Hepatocyte (in vitro differentiated cells): ENCODE measurements around the gene LRRK1. TPM values are rescaled to one million over a fixed set of nuclear protein-coding genes. Genes with fewer than 3 reads are reported as not detected.

Experiments used
- DNase-seq: peaks from one replicate; pipeline ENCODE4 v3.0.0-alpha.2; 2016; ENCODE audit warnings: low spot score
- H2AFZ ChIP-seq: fragments of 200-600 bp; sonication (generic); 2 replicates; pipeline ENCODE4 v1.6.0; 2016; ENCODE audit warnings: antibody characterized with exemption, mild to moderate bottlenecking
- H3K27ac ChIP-seq: fragments of 200-600 bp; sonication (generic); 2 replicates; pipeline ENCODE4 v1.5.1; 2016; ENCODE audit warnings: mild to moderate bottlenecking
- H3K27me3 ChIP-seq: fragments of 200-600 bp; sonication (generic); 2 replicates; pipeline ENCODE4 v1.6.1; 2016
- H3K36me3 ChIP-seq: fragments of 200-600 bp; sonication (generic); replicated peaks from 2 replicates; pipeline ENCODE4 v1.5.1; 2016; ENCODE audit warnings: low read depth; ENCODE audit not compliant: insufficient read depth
- H3K4me1 ChIP-seq: fragments of 200-600 bp; sonication (generic); 2 replicates; pipeline ENCODE4 v1.5.1; 2016; ENCODE audit warnings: mild to moderate bottlenecking, moderate library complexity; ENCODE audit not compliant: insufficient read depth
- H3K4me2 ChIP-seq: fragments of 200-600 bp; sonication (generic); 2 replicates; pipeline ENCODE4 v1.6.0; 2016
- H3K4me3 ChIP-seq: fragments of 200-600 bp; sonication (generic); 2 replicates; pipeline ENCODE4 v1.5.1; 2016; ENCODE audit warnings: mild to moderate bottlenecking
- H3K79me2 ChIP-seq: fragments of 200-600 bp; sonication (generic); 2 replicates; pipeline ENCODE4 v1.6.0; 2017; ENCODE audit warnings: mild to moderate bottlenecking
- H3K9me2 ChIP-seq: fragments of 200-600 bp; sonication (generic); replicated peaks from 2 replicates; pipeline ENCODE4 v1.6.0; 2017; ENCODE audit warnings: mild to moderate bottlenecking; ENCODE audit not compliant: insufficient read depth
- H3K9me3 ChIP-seq: fragments of 200-600 bp; sonication (generic); 2 replicates; pipeline ENCODE4 v1.5.1; 2016; ENCODE audit warnings: low read depth, mild to moderate bottlenecking
- H4K20me1 ChIP-seq: fragments of 200-600 bp; sonication (generic); 2 replicates; pipeline ENCODE4 v1.6.0; 2016; ENCODE audit warnings: mild to moderate bottlenecking; ENCODE audit not compliant: insufficient read depth, poor library complexity, severe bottlenecking
- EZH2 ChIP-seq: fragments of 200-600 bp; sonication (generic); IDR thresholded peaks from 2 replicates; pipeline ENCODE4 v1.6.1; 2016; ENCODE audit warnings: antibody characterized with exemption, mild to moderate bottlenecking, borderline replicate concordance
- EZH2phosphoT487 ChIP-seq: fragments of 200-600 bp; sonication (generic); IDR thresholded peaks from one replicate; pipeline ENCODE4 v1.6.1; 2018; ENCODE audit warnings: antibody characterized with exemption, mild to moderate bottlenecking, low read depth, moderate library complexity; ENCODE audit not compliant: unreplicated experiment, severe bottlenecking
- whole genome bisulfite sequencing: methylation state at CpG from one replicate; pipeline ENCODE4 v1.1.6; 2016; ENCODE audit warnings: low lambda C conversion rate; ENCODE audit errors: missing lambda C conversion rate; 5-methylcytosine and 5-hydroxymethylcytosine counted together
- polyA plus RNA-seq: library from polyadenylated mRNA; unstranded; fragments of >200 nt; fragmentation: Nextera tagmentation; extraction: Ambion mirVana; gene quantifications from 2 replicates; pipeline ENCODE4 v1.2.1, GENCODE V29; 2016
- total RNA-seq: library from RNA; depleted of rRNA; stranded (reverse); fragments of >200 nt; gene quantifications from 2 replicates; pipeline ENCODE4 v1.2.3, GENCODE V29; 2014
- TF ChIP-seq, protein P1 (sequence below): fragments of 200-600 bp; sonication (generic); IDR thresholded peaks from 2 replicates; pipeline ENCODE4 v1.5.1; 2016; ENCODE audit warnings: antibody characterized with exemption, mild to moderate bottlenecking; ENCODE audit not compliant: poor library complexity

The LRRK1 gene
- total and polyA plus RNA-seq, 2 experiments from 2014 or later: 2.1 TPM

DNA sequence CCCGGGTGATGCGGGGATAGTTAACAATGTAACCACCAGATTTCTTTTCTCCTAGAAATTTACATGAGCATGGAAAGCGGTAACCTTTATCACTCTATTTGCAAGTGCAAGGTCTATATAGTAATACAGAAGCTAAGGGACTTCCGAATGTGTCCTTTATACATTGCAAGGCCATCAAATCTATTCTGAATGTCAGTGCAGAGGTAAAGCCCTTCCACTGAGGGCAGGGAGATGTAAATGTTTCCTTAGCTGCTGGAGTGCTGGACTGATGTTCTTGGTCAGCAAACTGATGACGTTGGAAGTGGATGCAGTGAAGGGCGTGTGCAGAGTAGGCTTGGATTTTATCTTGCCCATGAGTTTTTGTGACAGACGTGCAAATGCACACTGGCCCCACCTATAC lies 33.3 kb upstream of the LRRK1 start:
- H3K27ac ChIP-seq: no peak overlapping the region
- peaks cover 47% of the 10 kb centered on the region for H3K27me3 ChIP-seq
- WGBS: 83% methylated on average over 7 of the region's 7 CpGs
- H3K9me3 ChIP-seq: no peaks in the 10 kb centered on the region
- H3K4me3 ChIP-seq: no peak overlapping the region
- H3K36me3 ChIP-seq: no peaks in the 10 kb centered on the region
- H3K4me1 ChIP-seq: peaks cover 12% of the 10 kb centered on the region
- H3K79me2 ChIP-seq: no peaks in the 10 kb centered on the region
- no peak overlapping the region for H2AFZ ChIP-seq
- TF ChIP-seq EZH2: no peak
- TF ChIP-seq EZH2phosphoT487: no peak
- TF ChIP-seq, protein P1, sequence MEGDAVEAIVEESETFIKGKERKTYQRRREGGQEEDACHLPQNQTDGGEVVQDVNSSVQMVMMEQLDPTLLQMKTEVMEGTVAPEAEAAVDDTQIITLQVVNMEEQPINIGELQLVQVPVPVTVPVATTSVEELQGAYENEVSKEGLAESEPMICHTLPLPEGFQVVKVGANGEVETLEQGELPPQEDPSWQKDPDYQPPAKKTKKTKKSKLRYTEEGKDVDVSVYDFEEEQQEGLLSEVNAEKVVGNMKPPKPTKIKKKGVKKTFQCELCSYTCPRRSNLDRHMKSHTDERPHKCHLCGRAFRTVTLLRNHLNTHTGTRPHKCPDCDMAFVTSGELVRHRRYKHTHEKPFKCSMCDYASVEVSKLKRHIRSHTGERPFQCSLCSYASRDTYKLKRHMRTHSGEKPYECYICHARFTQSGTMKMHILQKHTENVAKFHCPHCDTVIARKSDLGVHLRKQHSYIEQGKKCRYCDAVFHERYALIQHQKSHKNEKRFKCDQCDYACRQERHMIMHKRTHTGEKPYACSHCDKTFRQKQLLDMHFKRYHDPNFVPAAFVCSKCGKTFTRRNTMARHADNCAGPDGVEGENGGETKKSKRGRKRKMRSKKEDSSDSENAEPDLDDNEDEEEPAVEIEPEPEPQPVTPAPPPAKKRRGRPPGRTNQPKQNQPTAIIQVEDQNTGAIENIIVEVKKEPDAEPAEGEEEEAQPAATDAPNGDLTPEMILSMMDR: no peak
- DNase-seq: no peak
- no peak overlapping the region for H3K4me2 ChIP-seq
- no peaks in the 10 kb centered on the region for H3K9me2 ChIP-seq
- no peaks in the 10 kb centered on the region for H4K20me1 ChIP-seq

DNA sequence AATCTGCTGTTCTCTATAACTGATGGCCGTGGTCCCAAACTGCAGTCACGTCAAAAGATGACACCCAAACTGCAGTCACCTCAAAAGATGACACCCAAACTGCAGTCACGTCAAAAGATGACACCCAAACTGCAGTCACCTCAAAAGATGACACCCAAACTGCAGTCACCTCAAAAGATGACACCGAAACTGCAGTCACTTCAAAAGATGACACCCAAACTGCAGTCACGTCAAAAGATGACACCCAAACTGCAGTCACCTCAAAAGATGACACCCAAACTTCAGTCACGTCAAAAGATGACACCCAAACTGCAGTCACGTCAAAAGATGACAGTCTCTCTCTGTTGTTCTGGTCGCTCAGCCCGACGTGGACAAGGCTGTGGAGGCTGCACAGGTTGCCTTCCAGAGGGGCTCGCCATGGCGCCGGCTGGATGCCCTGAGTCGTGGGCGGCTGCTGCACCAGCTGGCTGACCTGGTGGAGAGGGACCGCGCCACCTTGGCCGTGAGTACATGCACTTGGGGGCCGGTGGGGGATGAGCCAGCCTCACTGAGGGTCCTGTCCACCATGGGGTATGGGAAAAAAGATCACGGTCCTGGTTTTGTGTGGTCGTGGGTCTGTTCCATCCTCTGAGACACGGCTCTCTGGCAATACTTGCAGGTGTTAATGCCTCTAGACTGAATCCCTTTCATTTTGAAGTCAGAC lies 31.8 kb upstream of the LRRK1 start:
- H3K36me3 ChIP-seq: no peaks in the 10 kb centered on the region
- no peaks in the 10 kb centered on the region for H3K9me3 ChIP-seq
- no peaks in the 10 kb centered on the region for H3K79me2 ChIP-seq
- no peak overlapping the region for H2AFZ ChIP-seq
- no peaks in the 10 kb centered on the region for H3K9me2 ChIP-seq
- H3K4me2 ChIP-seq: no peak overlapping the region
- no peaks in the 10 kb centered on the region for H4K20me1 ChIP-seq
- no peak for DNase-seq
- no peak overlapping the region for H3K27ac ChIP-seq
- WGBS: 93% methylated on average over 22 of the region's 22 CpGs
- H3K27me3 ChIP-seq: peaks cover 32% of the 10 kb centered on the region
- TF ChIP-seq EZH2 (no peak), EZH2phosphoT487 (no peak)
- TF ChIP-seq, protein P1: no peak
- H3K4me1 ChIP-seq: peaks cover 12% of the 10 kb centered on the region
- H3K4me3 ChIP-seq: no peak overlapping the region

DNA sequence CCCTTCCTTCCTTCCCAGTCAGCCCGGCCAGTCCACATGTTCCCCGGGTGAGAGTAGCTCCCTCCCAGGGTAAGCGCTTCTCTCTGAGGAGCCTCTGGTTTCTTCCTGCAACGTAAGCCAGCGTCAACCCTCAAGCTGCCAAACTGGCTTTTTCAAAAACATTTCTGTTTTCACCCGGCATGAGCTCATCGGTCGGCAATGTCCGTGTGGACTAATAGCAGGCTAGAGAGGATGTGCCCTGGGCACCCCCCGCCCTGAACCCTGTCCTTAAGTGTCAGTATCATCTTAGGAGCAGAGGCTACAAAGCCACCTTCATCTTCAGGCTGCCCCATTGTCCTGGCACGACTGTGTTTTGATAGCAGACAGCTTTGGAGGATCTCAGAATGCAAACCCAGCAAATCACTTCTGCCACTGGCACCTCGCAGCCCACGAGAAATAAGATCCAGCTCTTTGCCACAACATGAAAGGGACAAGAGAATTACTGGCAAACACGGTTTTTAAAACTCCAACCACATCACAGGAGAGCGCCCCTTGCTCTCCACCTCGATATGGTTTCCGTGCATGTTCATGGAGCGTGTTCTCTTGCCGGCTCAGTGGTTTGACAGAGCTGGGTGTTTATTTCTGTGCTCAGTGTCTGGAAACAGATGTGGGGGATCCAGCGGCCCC lies 29.6 kb upstream of the LRRK1 start:
- no peak overlapping the region for H3K4me3 ChIP-seq
- WGBS: 54% methylated on average over 20 of the region's 20 CpGs
- H3K4me1 ChIP-seq: peaks cover 12% of the 10 kb centered on the region
- H3K9me3 ChIP-seq: no peaks in the 10 kb centered on the region
- no peak overlapping the region for H3K27ac ChIP-seq
- no peaks in the 10 kb centered on the region for H3K36me3 ChIP-seq
- H4K20me1 ChIP-seq: no peaks in the 10 kb centered on the region
- H3K4me2 ChIP-seq: peak overlapping the region; percentile 34
- H3K27me3 ChIP-seq: peaks cover 13% of the 10 kb centered on the region
- no peaks in the 10 kb centered on the region for H3K79me2 ChIP-seq
- peak; percentile 59 for DNase-seq
- H3K9me2 ChIP-seq: no peaks in the 10 kb centered on the region
- no peak for TF ChIP-seq EZH2
- no peak for TF ChIP-seq EZH2phosphoT487
- TF ChIP-seq, protein P1: no peak
- H2AFZ ChIP-seq: no peak overlapping the region
